ENCODE results near the gene DDX21.
A peak's percentile ranks its signal among the peaks of the same experiment; 100 is the strongest.
"Not testable (repeated sequence)": the region's sequence is repeated elsewhere in the genome, so short reads cannot be mapped to it uniquely, and the experiment has no call there.

The DDX21 gene

DNA sequence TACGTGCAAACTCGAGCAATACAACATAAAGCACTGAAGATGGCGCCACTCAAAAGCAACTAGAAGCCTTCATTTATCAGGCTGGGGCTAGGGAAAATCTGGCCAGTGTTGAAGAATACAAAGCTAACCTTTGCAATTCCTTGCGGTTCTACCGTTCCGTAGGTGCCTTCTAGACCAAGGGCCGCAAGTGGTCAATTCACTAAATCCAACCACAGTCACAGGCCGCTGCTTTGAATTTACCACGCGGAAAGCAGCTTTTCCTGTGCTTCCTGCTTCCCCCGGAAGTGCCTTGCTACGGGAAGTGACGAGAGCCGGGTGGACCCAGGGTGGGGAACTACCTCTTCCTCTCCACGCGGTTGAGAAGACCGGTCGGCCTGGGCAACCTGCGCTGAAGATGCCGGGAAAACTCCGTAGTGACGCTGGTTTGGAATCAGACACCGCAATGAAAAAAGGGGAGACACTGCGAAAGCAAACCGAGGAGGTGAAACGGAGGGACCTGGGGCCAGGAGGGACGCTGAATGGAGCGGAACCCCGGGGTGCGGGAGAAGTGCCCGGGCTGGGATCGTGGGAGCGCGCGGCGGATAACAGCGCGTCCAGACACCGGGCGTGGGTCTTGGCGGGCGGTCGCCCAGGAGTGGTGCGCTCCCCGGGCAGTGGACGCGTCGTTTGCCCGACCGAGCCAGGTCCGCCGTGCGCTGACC is at the start of gene DDX21:
TSS of gene DDX21 (plus strand) at position 339 of the 701 bp plus-strand sequence. CDS start at position 395, 56 bp downstream.
- DNase-seq = peak; percentile 97

DNA sequence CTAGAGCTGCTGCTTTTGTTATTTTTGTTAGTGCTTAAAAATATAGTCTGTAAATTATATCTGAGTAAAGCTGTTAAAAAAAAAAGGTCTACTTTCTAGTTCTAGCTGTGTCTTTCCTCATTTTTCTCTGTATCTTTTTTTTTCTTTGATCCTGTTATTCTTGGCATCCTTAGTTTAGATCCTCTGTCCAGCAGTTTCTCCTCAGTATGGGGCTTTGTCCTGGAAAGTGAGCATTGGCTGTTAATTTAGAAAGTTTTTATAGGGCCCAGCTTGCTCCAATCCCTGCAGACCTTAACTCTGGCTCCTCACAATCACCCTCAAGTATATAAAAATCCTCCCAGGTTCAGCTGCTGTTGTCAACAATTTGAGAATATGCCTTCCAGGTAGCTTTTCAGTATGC is 31.4 kb upstream of the DDX21 start:
- no peak for DNase-seq

DNA sequence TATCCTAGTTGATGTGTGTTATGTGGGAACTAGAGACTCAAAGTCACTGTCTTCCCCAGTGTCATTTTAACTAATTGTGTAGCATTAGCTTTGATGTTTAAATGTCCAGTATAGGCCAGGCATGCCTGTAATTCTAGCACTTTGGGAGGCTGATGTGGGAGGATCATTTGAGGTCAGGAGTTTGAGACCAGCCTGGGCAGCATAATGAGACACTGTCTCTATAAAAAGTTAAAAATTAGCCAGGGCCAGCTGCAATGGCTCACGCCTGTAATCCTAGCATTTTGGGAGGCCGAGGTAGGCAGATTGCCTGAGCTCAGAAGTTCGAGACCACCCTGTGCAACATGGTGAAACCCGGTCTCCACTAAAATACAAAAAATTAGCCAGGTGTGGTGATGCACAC is 30.5 kb upstream of the DDX21 start:
- DNase-seq = no peak

DNA sequence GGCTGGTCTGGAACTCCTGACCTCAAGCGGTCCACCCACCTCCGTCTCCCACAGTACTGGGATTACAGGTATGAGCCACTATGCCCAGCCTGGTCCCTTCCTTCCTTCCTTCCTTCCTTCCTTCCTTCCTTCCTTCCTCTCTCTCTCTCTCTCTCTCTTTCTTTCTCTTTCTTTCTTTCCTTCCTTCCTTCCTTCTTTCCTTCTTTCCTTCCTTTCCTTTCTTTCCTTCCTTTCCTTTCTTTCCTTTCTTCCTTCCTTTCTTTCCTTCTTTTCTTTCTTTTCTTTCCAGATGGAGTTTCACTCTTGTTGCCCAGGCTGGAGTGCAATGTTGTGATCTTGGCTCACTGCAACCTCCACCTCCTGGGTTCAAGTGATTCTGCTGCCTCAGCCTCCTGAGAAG is 26.8 kb upstream of the DDX21 start:
- not testable (repeated sequence) for DNase-seq

DNA sequence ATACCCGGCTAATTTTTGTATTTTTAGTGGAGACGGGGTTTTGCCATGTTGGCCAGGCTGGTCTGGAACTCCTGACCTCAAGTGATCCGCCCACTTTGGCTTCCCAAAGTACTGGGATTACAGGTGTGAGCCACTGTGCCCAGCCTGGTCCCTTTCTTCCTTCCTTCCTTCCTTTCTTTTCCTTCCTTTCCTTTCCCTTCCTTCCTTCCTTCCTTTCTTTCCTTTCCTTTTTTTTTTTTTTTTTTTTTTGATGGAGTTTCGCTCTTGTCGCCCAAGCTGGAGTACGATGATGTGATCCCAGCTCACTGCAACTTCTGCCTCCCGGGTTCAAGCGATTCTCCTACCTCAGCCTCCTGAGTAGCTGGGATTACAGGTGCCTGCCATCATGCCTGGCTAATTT is 26.1 kb upstream of the DDX21 start:
- DNase-seq = not testable (repeated sequence)

DNA sequence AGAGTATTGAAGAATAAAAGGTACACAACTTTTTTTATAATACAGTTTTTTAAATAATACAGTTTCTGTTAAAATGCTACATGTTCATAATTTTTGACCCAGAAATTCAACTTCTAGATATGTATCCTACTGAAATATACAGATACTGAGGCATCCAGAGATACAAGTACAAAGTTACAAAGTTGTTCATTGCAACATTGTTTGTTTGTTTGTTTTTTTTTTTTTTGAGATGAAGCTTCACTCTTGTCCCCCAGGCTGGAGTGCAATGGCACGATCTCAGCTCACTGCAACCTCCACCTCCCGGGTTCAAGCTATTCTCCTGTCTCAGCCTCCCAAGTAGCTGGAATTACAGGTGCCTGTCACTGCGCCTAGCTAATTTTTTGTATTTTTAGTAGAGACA is 23.1 kb upstream of the DDX21 start:
- DNase-seq = not testable (repeated sequence)

DNA sequence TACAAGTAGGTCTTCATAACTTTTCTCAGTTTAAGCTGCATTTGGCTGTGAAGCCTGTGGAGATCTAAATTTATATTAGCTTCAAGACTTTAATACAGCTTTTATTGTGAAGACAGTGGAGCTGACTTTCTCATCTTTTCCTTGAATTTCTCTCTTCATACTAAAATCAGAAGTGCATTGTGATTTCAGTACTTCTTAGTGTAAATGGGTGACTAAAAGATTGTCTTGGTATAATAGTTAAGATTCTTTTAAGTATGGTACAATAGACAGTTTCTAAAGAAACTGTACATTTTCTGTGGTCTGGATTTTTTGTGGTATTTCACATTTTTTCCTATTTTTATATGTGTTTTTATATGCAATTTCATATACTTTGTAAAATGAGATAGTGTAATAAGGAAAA is 21.0 kb upstream of the DDX21 start:
- DNase-seq = no peak

DNA sequence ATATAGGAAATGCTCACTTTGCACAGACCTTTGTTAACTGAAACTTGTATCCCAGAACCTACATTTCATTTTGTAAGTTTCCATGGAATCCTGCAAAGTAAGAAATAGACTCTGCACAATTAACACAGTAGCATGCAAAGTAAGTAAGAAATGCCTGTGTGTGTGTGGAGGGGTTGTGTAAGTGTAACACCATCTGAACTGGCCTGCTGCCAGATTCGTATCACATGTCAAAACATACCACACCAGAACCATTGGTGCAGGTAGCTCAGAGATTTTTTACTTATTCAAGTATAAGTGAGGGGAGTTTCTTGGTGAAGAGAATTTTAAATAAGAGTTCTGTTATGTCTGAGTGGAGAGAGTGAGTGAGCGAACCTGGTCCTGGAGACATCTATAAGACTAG is 17.9 kb upstream of the DDX21 start:
- peak; percentile 15 for DNase-seq

DNA sequence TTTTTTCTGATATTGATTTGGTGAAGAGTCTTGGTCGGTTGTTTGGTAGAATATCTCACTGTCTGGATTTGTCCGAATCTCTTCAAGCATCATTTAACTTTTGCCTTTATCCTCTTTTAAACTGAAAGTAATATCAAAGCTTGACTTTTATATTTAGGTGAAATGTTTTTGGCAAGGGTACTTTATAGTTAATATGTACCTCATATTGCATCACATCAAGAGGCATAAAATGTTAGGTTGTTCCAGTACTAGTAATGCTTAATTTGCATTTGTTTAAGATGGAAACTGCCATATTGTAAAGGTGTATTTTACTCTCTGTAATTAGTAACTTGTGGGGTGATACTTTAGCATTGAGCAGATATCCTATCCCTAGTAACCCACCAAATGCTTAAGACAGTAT is 17.1 kb upstream of the DDX21 start:
- DNase-seq = no peak

DNA sequence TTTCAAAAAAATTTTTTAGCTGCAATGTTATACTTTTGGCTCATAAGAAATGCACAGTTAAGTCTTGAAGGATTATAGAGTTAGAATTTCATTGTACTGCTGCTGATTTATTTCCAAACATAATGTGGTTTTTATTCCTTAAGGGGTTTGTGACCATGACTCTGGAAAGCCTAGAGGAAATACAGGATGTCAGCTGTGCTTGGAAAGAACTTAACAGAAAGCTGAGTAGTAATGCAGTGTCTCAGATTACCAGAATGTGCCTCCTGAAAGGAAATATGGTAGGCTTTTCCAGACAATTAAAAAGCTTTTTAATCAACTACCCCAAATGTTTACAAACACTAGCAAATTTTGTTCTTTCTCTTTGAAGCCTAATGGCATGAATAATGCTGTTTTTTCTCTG is 15.1 kb upstream of the DDX21 start:
- not testable (repeated sequence) for DNase-seq

DNA sequence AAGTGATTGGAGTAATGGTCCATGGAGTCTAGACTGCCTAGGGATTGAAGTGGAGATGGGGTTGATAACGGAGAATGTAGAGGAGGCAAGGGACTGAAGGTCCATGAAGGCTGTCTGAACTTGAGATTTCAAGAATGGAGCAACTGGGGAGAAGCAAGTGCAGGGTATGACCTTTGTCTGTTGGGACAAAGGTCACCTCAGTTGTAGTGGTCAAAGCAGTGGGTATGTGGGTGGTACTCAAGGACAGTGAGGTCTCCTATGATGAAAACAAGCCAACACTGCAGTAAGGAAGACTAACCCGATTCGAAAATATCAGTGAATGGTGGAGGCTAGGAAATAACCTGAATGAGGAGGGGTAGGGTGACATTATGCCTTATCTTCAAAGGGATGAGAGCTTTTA is 5.4 kb upstream of the DDX21 start:
- no peak for DNase-seq

DNA sequence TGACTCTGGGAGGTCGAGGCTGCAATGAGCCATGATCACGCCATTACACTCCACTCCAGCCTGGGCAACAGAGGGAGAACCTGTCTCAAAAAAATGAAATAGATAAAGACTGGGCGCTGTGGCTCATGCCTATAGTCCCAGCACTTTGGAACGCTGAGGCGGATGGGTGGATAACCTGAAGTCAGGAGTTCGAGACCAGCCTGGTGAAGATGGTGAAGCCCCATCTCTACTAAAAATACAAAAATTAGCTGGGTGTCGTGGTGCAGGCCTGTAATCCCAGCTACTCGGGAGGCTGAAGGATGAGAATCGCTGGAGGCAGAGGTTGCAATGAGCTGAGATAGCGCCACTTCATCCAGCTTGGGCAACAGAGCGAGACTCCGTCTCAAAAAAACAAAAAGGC is 1.1 kb upstream of the DDX21 start:
- peak; percentile 32 for DNase-seq

DNA sequence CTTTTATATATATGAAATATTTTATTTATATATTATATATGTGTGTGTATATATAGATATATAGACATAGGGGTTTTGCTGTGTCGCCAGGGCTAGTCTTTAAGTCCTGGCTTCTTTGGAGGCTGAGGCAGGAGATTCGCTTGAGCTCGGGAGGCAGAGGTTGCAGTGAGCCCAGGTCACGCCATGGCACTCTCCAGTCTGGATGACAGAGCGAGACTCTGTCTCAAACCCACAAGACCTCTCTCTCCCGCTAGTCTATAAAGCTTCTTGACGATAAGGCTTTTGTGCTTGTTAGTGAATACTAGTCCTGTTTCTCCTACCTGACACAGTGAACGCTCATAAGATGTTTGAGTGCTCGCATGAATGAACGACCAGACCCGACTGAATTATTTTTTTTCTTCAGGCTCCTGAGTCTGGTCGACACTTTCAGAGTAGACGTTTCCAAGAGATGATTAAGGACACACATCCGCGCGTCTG is 577 bp upstream of the DDX21 start:
- DNase-seq = peak; percentile 86

DNA sequence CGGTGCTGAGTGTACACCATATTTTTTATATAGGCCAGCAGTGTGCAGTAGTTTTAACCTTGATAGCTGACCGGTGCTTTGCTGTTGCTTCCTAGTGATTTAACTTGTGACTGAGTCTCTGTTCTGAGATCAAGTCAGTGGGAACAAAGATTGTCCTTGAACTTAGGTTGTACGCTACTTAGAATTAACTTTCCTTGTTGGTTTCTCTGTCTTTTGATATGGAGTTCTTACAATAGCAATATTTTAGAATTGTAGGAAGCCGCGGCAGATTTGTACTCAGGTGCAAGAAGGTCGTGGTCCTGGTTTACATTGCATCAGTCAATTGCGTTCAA is 1.3 kb downstream of the DDX21 start:
- no peak for DNase-seq

DNA sequence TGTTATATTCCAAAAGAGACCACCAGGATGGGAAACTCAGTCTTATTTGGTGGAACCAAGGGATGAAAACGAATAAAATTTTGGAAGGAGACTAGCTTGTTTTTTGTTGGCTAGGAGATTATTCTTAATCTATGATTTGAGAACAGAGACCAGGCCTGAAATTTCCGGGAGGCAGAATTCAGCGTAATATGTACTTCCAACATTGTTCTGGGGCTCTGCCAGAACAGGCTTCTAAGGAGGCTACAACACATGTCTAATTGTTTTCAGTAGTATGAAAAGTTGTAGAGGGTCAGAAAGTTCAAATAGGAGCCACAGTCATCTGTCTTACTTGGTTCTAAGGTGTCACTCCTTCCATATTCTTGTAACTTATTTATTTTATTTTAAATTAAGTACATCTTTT is 1.7 kb downstream of the DDX21 start:
- no peak for DNase-seq

DNA sequence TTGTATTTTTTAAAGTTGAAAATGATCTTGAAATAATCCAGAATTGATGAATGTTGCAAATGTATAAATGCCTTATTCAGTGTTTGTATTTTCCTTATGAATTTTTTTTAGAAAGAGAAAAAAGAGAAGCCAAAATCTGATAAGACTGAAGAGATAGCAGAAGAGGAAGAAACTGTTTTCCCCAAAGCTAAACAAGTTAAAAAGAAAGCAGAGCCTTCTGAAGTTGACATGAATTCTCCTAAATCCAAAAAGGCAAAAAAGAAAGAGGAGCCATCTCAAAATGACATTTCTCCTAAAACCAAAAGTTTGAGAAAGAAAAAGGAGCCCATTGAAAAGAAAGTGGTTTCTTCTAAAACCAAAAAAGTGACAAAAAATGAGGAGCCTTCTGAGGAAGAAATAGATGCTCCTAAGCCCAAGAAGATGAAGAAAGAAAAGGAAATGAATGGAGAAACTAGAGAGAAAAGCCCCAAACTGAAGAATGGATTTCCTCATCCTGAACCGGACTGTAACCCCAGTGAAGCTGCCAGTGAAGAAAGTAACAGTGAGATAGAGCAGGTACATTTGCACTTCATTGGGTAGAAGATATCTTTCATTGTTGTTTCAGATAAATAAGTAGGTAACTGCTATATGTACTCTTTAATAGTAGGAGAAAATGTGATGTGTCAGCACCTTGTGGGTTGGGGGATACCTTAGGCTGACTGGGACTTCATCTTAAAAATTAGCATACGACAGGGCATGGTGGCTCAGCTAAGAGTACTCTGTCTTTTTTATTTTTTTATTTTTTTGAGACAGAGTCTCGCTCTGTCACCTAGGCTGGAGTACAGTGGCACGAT is 3.9 kb downstream of the DDX21 start:
- DNase-seq = no peak

DNA sequence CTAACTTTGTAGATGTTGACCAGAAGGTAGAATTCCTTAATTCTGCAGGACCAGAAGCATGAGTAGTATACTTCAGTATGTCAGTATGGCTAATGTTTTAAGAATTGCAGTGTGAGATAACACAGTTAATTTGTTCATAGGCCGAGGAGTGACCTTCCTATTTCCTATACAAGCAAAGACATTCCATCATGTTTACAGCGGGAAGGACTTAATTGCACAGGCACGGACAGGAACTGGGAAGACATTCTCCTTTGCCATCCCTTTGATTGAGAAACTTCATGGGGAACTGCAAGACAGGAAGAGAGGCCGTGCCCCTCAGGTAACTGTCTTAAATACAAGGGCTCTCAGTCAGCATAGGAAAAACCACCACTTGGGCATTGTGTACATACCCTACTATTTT is 7.2 kb downstream of the DDX21 start:
- DNase-seq = no peak

DNA sequence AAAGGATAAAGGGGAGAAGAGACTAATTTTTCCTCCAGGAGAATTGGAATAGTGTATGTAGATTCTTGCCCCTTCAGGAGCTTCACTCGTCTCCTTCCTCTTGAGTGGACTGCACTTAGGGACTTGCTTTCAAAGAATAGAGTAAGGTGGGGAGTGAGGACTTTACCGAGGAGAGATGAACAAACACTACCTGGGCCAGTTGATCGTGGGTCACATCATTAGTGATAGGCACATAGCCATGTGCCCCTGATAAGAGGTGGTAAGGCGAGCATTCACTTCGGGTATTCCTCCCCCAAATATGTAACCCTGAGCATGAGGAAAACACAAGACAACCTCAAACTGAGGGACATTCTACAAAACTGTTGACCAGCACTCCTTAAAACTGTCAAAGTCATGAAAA is 18.0 kb downstream of the DDX21 start:
- DNase-seq = no peak

DNA sequence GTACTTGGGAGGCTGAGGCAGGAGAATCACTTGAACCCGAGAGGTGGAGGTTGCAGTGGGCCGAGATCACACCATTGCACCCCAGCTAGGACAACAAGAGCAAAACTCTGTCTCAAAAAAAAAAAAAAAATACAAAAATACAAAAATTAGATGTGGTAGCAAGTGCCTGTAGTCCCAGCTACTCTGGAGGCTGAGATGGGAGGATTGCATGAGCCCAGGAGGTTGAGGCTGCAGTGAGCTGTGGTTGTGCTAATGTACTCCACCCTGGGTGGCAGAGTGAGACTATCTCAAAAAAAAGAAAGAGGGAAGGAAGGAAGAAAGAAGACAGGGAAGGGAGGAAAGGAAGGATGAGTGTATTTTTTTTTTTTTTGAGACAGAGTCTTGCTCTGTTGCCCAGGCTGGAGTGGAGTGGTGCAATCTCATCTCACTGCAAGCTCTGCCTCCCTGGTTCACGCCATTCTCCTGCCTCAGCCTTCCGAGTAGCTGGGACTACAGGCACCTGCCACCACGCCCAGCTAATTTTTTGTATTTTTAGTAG is 20.0 kb downstream of the DDX21 start:
- DNase-seq = not testable (repeated sequence)

DNA sequence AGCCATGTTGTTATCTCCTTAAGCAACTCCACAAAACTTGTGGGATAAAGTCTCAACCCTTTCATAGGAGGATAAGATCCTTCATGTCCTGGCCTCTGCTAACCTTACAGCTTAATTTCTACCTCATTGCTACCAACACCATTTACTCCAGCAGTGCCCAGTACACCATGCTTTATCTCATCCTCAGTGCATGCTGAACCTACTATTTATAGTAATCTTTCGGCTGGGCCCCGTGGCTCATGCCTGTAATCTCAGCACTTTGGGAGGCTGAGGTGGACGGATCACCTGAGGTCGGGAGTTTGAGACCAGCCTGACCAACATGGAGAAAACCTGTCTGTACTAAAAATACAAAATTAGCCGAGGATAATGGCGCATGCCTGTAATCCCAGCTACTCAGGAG is 23.8 kb downstream of the DDX21 start:
- not testable (repeated sequence) for DNase-seq

DNA sequence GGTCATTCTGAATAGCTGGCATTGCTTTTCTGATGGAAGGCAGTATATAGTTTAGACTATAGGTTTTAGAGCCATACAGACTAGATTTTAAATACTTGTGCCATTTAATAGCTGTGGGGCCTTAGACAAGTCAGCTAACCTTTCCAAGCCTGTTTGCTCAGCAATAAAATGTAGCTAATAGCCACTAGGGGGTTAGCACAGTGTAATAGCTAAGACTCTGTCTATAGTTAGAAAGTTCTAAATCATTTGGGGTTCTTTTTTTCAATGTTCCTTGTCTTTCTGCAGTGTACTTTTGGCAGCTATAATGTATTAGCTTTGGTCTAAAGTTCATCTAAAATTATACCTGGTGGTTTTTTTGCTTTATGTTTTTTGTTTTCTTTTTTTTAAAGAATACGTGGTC is 25.1 kb downstream of the DDX21 start:
- DNase-seq = peak; percentile 30

DNA sequence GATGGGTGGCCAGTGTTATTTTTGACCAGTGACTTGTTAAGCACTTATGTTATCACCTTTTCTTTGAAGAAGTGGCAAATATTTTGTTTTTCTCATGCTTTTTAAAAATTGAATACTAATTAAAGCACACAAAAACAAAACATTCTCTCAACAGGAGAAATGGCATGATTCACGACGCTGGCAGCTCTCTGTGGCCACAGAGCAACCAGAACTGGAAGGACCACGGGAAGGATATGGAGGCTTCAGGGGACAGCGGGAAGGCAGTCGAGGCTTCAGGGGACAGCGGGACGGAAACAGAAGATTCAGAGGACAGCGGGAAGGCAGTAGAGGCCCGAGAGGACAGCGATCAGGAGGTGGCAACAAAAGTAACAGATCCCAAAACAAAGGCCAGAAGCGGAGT is 26.4 kb downstream of the DDX21 start:
- DNase-seq = no peak

DNA sequence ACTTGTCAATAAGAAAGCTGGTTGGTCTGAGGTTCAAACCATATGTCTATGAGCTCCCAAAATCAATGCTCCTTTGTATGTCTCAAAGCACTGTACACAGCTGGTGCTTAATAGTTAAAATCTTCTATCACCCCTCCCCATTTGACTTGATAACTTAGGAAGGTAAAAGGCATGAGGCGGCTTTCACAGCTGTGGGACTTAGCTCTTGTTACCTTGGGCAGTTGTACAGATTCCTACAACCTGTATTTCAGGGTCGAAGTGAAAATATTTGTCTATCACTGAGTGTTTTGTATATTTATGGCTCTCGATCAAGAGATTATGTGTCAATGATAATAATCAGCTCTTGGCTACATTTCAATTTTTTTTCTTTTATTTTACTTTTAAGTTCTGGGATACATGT is 31.6 kb downstream of the DDX21 start:
- DNase-seq = peak; percentile 49
